ENCODE results near the gene ARMH3.
A peak's percentile ranks its signal among the peaks of the same experiment; 100 is the strongest.

The ARMH3 gene

DNA sequence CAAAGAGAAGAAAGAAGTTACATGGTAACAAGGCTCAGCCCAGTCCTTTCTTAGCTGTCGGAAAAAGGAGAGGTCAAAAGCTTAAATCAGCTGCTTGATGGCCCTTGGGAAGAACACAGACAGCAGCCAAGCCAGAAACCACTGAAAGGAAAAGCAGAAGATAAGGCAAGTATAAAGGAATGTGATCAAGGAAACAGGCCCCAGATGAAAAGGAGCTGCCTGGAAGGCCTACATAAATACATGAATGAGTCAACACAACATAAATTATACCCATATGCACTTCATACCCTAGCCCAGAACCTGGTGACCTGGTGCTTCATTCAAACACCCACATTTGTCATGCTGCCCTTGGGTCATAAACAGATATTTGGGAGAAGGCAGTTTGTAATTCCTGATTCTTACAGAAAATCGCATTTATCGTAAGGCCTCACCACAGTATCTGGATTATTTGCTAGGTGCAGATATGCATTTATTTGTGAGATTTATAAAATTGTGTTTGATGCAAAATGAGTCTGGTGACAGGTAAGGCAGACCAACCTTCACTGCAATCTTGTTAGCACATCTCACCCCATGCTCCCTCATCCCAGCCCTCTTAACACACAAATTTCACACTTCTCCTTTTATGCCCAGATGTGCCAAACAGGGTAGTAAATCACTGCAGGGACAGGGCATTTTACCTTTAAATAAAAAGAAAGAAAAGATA lies 117.5 kb downstream of the ARMH3 start:
- no peak for DNase-seq (ENCODE audit: low spot score)

DNA sequence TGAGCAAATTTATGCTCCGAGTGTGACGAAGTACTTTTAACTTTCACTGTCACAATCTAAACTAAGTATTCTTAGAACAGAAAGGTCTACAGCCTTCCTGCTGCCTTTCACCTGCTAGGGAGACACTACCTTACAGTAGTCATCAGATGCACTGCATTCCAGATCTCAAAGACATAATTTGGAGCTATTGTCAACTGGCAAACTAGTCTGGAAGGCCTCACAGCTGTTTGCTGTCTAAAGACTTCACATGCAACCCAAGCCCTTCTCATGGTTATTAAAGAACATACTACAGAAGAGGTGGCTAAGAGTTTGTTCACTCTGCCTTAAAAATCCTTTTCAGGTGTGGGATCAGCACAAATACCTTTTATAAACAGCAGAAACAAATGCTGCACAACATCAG lies 120.5 kb downstream of the ARMH3 start:
- no peak for DNase-seq (ENCODE audit: low spot score)

DNA sequence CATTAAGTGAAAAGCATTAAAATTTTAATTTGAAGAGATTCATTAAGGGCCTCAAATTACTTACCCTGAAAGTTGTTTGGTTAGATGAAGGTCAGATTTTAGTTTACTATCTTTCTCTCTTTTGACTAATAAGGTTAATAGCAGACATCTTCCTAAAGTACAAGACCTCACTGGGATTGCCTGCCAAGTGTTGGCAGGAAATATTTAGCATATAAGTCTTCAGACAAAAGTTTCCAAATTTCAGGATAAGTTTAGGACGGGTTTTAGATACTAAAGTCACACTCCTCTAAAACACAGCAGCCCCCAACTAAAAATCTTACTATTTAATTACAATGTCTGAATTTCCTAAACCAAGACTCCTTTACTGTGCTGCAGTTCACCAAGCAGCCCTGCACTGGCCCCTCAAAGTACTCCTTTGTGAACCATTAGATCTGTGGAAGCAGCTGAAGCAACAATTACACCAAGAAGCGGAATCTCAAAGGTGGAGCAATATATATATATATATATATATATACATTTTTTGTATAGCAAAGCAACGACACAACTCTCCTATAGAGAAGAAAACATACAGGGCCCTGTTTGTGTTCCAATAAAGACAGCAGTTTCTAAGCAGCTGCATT lies 121.2 kb downstream of the ARMH3 start:
- DNase-seq (ENCODE audit: low spot score), result no peak

DNA sequence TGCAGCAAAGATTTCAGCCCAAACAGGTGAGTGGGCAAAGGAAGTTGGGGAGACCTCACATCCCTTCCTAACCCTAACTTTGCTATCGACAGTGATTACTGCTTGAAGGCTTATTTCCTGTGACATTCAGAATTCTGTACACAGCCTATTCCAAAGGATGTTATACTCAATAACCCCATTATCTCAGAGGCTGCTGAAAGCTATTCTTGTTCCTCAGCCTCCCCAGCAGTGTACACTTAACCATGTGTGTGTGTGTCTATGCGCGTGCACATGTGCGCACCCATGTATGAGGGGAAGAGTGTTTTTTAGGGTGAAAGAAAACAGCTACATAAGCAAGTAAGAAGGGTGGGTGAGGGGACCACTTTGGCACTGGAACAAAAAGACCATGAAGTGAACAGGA lies 122.0 kb downstream of the ARMH3 start:
- DNase-seq (ENCODE audit: low spot score), result no peak

DNA sequence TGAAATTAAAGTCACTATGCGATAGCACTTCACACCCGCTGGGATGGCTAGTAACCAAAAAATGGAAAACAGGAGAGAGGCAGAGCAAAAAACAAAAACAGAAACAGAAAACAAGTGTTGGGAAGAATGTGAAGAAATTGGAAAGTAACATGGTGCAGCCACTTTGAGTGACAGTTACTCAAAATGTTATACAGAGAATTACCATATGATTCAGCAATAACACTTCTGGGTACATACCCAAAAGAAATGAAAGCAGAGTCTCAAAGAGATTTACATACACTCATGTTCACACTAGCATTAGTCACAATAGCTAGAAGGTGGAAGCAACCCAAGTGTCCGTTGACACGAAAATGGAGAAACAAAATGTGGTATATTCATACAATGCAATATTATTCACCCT lies 123.8 kb downstream of the ARMH3 start:
- DNase-seq (ENCODE audit: low spot score), result peak; percentile 47

DNA sequence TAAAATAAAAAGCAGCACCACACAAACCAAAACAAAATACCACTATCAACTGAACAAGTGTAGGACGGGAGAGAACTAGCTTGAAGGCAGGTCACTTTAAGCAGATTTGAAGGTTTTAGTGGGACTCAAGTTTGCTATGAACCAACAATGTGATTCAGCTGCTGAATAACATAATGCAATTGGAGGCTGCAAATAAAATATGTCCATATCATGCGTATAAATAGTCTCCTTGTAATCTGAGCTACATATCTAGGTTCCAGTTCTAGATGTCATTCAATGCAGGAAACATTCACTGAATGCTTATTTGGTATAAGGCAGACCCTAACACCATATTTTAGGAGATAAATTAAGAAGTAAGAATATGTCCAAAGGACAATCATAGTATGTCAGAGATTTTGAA lies 130.9 kb downstream of the ARMH3 start:
- DNase-seq (ENCODE audit: low spot score), result no peak

DNA sequence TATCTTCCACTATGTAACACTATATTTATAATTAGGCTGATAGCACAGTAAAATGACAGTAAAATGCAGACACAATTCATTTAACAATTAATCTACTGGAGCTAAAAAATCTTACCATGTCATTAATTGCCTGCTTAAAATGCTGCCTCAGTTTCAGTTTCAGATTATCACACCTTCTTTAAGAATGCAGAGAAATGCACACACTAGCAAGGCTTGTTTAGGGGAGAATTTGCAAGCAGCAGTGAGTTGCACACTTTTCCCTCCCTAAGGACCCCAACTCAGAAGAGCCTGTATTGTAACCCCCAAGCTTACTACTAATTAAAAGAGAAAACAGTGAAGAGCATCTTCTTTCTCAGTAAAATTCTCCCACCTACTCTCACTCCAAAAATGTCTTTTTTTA lies 132.7 kb downstream of the ARMH3 start:
- DNase-seq (ENCODE audit: low spot score), result no peak

DNA sequence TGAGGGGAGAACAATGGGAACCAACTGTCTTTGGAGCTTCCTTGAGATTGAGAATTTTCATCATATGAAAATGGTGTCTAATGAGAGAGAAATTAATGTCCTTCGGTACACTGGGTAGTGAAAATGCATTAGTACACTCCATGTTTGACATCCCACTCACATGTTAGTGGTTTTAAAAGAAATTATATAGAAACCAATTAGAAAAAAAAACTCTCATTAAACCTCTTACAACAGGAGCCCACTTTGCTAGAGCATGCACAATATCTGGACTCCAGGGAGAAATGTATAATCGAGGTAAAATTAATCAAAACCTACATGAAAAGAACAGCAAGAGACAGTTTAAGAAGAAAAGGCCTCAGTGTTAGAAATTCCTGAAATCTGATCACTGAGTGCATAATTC lies 133.1 kb downstream of the ARMH3 start:
- no peak for DNase-seq (ENCODE audit: low spot score)

DNA sequence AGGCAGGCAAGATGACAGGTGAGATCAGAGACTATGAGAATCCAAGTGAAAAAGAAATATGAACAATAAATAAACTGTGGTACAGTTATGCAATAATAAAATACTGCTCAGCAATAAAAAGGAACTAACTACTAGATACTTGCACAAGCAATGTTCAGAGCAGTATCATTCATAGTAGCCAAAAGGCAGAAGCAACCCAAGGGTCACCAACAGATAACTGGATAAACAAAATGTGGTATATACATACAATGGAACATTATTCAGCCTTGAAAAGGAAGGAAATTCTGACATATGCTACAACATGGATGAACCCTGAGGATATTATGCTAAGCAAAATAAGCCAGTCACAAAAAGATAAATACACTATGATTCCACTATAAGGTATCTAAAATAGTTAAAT lies 135.4 kb downstream of the ARMH3 start:
- no peak for DNase-seq (ENCODE audit: low spot score)

DNA sequence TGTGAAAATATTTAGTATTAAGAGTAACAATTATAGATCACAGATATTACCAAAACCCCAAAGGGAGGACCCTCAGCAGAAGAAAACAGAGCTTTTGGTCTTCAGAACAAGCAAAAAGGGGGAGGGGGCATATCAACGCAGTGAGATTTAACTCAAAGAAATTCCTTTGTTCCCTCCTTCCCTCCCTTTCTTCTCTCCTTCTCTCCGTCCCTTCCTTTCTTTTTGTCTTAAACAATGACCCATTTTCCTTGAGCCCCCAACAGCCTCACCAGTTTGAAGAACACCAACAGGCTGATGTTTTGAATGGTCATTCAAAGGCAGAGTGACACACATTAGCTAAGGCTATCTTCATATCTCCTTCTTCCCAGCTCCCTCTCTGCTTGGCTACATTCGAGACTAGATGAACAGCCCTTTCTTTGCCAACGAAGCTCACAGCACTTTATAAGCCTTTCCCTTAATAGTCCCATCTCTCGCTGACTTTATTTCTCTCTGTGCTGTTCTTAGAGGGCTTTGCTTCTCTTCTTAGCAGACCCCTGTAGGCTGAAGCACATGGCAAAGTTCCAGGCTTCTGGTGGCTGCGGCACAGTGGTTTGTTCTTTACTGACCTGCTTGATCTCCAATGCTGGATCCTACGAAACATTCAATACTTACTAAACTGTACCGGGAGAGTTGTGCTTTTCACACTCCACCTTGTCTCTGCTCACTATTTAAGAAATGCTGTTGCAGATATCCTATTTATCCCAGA lies 136.8 kb downstream of the ARMH3 start:
- DNase-seq (ENCODE audit: low spot score), result no peak

DNA sequence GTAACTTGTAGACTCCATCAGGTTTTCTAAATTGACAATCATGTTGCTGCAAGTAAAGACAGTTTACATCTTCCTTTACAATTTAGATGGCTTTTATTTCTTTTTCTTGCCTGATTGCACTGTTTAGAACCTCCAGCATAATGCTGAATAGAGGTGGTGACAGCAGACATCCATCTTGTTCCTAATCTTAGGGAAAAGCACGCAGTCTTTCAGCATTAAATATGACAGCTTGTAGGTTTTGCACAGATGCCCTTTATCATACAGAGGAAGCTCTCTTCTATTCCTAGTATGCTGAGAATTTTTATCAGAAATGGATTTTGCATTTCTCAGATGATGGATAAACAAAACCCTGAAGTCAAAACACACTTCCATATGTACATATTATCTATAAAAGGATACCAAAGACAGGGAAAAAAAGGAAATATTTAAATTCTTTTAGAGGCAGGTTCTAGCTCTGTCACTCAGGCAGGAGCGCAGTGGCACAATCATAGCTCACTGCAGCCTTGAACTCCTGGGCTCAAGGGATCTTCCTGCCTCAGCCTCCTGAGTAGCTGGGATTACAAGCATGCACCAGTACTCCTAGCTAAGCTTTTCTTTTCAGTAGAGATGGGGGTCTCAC lies 143.3 kb downstream of the ARMH3 start:
- DNase-seq (ENCODE audit: low spot score), result no peak

DNA sequence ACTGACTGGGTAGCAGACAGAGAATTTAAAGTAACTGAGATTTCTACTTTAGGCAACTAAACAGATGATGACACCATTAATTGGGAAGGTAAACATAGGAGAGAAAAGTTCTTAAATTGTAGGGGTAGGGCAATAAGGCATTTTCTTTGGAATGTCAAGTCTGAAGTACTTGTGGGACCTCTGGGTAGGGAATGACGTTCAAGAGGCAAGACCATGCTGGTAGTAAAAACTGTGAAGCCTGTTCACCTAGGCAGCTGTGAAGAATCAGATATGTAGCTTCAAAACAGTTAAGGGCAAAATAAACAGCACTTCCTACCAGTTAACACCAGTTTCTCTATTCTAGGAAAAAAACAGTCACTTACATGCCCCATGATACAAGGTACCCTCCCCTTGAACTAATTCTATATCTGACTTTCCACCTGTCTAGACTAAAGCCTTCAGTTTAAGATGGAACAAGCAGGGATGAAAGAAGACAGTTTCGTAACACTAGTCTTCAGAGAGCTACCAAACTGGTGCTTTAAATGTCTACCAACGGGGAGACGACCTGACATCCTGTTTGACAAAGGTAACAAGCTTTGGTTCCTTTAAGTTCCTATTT lies 149.3 kb downstream of the ARMH3 start:
- DNase-seq (ENCODE audit: low spot score), result no peak

DNA sequence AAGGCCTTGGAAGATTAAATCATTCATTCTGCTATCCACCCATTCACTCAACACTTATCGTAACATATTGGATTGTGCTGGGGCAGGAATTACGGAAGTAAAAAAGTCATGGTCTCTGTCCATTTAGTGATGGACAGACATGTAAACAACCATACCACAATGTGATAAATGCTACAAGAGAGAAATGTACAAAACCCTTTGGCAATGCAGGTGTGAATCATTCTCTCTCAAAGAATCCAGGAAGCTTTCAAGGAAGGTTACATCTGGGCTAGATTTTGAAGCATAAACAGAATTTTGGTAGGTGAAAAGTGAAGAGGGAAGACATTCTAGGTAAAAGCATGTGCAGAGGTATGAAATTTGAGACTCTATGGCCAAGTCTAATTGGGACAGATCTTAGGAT lies 150.7 kb downstream of the ARMH3 start:
- DNase-seq (ENCODE audit: low spot score), result no peak

DNA sequence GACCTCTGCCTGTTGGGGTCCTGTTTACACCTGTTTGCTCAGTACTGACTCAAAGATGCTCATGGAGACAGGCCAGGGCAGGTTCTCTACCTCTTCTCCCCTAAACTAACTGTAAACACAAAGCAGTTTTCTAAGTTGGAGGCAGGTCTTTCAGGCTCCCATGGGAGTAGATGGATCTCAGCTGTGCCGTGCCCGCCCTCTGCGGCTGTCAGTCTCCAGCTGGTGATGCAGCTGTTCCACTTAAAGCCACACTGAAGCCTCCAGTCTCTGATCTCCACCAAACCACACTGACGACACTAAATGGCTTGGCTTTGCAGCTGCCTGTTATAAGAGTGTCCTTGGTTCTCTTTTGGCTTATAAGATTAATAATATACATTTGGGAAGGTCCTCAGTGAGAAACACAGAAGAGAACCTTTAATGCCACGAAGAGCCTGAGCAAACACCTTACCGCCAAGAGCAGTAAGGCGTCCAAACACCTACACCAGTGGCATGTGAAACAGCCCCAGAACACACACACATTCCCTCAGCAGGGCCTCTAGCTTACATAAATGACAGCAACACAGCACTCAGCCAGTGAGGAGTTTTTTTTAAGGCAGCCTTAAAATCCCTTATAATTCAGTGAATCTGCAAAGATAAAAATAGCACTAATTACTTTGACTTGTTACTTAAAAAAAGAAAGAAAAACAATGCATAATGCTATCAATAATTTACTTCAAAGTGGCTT lies 152.0 kb downstream of the ARMH3 start:
- peak; percentile 14 for DNase-seq (ENCODE audit: low spot score)

DNA sequence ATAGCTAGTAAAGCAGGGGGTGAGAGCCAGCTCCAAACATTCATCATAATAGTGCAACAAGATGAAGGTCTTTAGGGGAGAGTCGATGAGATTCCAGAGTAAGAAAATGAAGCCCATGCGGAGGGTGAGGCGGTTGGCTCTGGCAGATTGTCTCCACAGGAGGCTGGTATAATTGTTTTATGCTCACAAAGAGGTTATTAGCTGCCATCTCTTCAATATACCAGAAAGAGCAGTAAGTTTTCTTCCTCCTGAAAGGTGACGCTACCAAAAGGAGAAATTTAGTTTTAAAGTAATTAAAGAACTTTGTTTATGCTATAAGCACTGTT lies 153.2 kb downstream of the ARMH3 start:
- no peak for DNase-seq (ENCODE audit: low spot score)

DNA sequence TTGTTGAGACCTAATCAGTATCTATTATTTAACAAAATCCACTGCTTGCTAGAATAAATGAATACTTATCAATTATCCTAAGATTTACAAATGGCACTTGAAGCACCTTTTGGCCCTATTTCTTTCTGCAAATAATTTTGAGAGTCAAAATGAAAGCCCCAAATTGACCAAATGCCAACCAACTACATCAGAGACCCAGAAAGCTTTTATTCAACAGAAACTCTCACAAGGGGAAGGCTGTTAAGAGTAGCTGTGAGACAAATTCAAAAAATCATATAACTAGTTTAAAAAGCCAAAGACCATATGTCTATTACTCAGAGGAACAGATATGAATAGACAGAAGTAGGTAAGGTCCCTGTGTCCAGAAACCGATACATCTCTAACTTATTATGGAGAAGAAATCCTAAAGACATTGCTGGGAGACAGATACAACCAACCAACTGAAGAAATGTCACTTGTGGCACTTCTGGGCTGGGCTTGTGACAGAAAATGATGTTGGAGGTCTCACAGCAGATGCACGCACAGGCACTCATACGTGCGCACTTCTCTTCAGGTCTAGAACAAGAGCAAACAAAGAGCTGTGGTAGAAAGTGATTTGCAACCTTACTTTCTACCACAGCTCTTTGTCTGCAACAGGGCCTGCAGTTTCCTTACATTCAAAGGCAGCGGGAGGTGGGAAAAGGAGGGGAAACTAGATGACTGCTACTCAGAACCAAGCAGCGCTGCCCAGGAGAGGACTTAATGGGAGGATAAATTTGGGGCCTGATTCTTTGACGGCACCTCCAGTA lies 153.7 kb downstream of the ARMH3 start:
- no peak for DNase-seq (ENCODE audit: low spot score)

DNA sequence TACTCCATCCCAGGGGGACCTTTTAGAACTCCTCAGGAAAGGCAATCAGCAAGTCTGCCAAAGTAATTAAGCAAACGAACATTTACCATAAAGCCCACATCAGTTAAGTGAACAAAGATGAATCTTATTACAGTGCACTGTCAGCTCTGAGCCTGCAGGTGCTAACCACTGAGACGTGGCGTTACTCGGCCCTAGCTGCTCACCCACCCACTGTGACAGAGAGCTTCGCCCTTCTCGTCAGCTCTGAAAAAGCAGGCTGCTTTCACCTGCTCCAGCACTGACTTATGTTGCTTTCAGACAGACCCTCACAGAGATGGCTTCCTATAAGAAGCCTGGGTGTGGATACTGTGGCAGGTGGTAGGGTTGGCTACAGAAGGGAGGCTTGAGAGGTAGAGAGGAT lies 154.6 kb downstream of the ARMH3 start:
- DNase-seq (ENCODE audit: low spot score), result no peak

DNA sequence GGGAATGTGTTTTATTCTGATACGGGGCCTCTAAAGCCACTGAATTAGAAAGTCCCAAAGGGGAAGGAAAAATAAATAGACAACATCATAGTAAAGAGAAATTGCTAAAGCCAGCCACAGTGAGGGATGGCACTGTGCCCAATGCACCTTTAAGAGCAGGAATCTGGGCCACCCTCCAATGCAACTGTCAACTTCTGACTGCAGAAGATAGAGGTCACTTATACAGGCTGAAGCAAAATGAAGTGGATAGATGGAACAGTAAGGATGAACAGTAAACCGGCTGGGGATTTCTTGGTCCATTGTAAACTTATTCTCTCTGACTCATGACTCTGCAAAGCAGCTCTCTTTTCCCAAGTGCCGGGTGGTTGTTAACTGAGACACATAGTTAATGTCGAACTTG lies 158.3 kb downstream of the ARMH3 start:
- DNase-seq (ENCODE audit: low spot score), result no peak

DNA sequence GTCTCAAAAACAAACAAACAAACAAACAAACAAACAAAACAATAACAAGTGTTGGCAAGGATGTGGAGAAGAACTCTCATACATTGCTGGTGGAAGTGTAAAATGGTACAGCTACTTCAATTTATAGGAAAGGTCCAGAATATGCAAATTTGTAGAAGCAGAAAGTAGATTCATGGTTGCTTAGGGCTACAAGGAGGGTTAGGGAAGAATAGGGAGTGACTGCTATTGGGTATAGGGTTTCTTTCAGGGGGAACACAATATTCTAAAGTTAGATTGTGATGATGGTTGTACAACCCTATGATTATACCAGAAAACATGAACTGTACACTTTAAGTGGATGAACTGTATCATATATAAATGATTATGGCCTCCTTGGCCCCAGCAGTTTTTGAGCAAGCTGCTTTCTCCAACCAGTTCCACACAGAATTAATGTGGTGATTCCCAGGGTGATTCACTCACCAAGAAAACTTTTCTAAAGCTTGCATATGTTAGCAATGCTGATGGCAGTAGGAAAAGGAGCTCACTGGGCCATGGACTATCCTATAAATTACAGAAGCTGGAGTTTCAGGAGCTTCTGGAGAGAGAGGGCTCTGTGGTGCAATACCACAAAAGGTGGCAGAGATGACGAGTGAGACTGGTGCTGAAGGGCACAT lies 159.6 kb downstream of the ARMH3 start:
- DNase-seq (ENCODE audit: low spot score), result no peak

DNA sequence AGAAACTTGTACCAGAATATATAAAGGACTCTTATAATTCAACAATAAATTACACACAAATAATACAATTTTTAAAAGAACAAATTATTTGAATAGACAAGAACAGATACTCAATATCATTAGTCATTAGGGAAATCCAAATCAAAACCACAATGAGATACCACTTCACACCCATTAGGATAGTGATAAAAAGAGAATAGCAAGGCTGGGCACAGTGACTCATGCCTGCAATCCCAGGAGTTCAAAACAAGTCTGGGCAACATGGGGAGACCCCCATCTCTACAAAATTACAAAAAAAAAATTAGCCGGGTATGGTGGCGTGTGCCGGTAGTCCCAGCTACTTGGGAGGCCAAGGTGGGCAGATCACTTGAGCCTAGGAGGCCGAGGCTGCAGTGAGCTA lies 160.2 kb downstream of the ARMH3 start:
- DNase-seq (ENCODE audit: low spot score), result no peak

DNA sequence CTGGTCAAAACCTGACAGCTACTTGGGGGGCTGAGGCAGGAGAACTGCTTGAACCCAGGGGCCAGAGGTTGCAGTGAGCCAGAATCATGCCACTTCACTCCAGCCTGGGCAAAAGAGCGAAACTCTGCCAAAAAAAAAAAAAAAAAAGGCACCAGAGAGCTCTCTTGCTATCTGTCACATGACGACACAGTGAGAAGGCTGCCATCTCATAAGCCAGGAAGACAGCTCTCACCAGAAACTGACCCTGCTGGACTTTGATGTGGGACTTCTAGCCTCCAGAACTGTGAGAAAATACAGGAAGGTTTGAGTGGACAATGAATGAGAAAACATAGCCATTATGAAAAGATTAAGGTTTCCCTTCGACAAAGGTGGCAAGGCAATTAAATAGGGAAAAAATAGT lies 161.2 kb downstream of the ARMH3 start:
- DNase-seq (ENCODE audit: low spot score), result no peak

Measured in activated CD4-positive, alpha-beta T cell treated with anti-CD3 and anti-CD28 coated beads, Interleukin-2, Interleukin-4, amounts not matched to agents 100 ng/mL and 50 ng/mL, durations not matched to agents 16 hours and 8 hours (primary cell).